Vagina (tissue), 2 donors: Measurements from ENCODE around the gene PIGN.

Experiments
- CTCF ChIP-seq, 3 experiments: fragments of 450-650 bp in 2 of 3; fragments of 200-600 bp in 1 of 3; sonication (generic) in 1 of 3; IDR thresholded peaks; one replicate each; pipeline ENCODE4 v1.5.1; 2017 to 2019; ENCODE audit warnings: antibody characterized with exemption in 3 of 3, mild to moderate bottlenecking in 2 of 3, moderate library complexity in 2 of 3
- POLR2A ChIP-seq, 2 donors: fragments of 450-650 bp; IDR thresholded peaks; one replicate each; pipeline ENCODE4 v1.6.1; 2017; ENCODE audit warnings: antibody characterized with exemption in 2 of 2, mild to moderate bottlenecking in 2 of 2, moderate library complexity in 2 of 2

- no peak for TF ChIP-seq CTCF (IDR thresholded peaks at IDR 0.05)
- no peak for TF ChIP-seq POLR2A (IDR thresholded peaks at IDR 0.05)
Measured at GRCh38 chr18:62209046-62209445, 22.2 kb upstream of the PIGN start.
